Glutamatergic neuron (in vitro differentiated cells): ENCODE data around the gene NRCAM. TPM values are rescaled to one million over a fixed set of nuclear protein-coding genes. Genes with fewer than 3 reads are reported as not detected.

Experiments used
- DNase-seq: peaks from one replicate; pipeline ENCODE4 v3.0.0; 2022
- H3K27ac Mint-ChIP-seq: one replicate; pipeline ENCODE4 v1.8.0; 2020; ENCODE audit warnings: mild to moderate bottlenecking, mixed read lengths, inconsistent platforms; ENCODE audit not compliant: unreplicated experiment
- H3K27me3 Mint-ChIP-seq: one replicate; pipeline ENCODE4 v1.8.0; 2020; ENCODE audit warnings: mild to moderate bottlenecking, moderate library complexity, mixed read lengths, inconsistent platforms; ENCODE audit not compliant: unreplicated experiment
- H3K36me3 Mint-ChIP-seq: one replicate; pipeline ENCODE4 v1.8.0; 2020; ENCODE audit warnings: mild to moderate bottlenecking, mixed read lengths, inconsistent platforms; ENCODE audit not compliant: unreplicated experiment
- H3K4me1 Mint-ChIP-seq: one replicate; pipeline ENCODE4 v1.8.0; 2020; ENCODE audit warnings: mild to moderate bottlenecking, low read depth, mixed read lengths, inconsistent platforms; ENCODE audit not compliant: unreplicated experiment
- H3K4me3 Mint-ChIP-seq: one replicate; pipeline ENCODE4 v1.8.0; 2020; ENCODE audit warnings: mild to moderate bottlenecking, mixed read lengths, inconsistent platforms; ENCODE audit not compliant: unreplicated experiment
- H3K9me3 Mint-ChIP-seq: one replicate; pipeline ENCODE4 v1.8.0; 2020; ENCODE audit warnings: mild to moderate bottlenecking, moderate library complexity, mixed read lengths, inconsistent platforms; ENCODE audit not compliant: unreplicated experiment
- CTCF ChIP-seq: fragments of 200-600 bp; sonication (generic); IDR thresholded peaks from one replicate; pipeline ENCODE4 v1.5.0; 2021; ENCODE audit not compliant: partially characterized antibody, unreplicated experiment
- total RNA-seq: library from RNA; stranded (reverse); fragmentation: NEBNext Ultra II Directional; extraction: Animal tissue kit (Norgen Biotek cat#: 25700); gene quantifications from one replicate; pipeline ENCODE4 v1.2.1, GENCODE V29; 2021; ENCODE audit not compliant: unreplicated experiment

Gene NRCAM
- total RNA-seq, 1 donor from 2014 or later: 120 TPM

- no peak for TF ChIP-seq CTCF
- DNase-seq: no peak
- no peak overlapping the region for H3K4me3 Mint-ChIP-seq
- no peaks in the 10 kb centered on the region for H3K9me3 Mint-ChIP-seq
- H3K27me3 Mint-ChIP-seq: peaks cover 2% of the 10 kb centered on the region
- no peak overlapping the region for H3K27ac Mint-ChIP-seq
- peaks cover 7% of the 10 kb centered on the region for H3K36me3 Mint-ChIP-seq
- H3K4me1 Mint-ChIP-seq: peaks cover 13% of the 10 kb centered on the region
Observed at GRCh38 chr7:108376206-108376605, 80.0 kb downstream of the NRCAM start.

GRCh38 chr7:108375668-108376067 lies 80.6 kb downstream of the NRCAM start:
- peaks cover 13% of the 10 kb centered on the region for H3K4me1 Mint-ChIP-seq
- no peaks in the 10 kb centered on the region for H3K9me3 Mint-ChIP-seq
- no peak for TF ChIP-seq CTCF
- no peak for DNase-seq
- no peak overlapping the region for H3K27ac Mint-ChIP-seq
- H3K4me3 Mint-ChIP-seq: no peak overlapping the region
- H3K27me3 Mint-ChIP-seq: peaks cover 2% of the 10 kb centered on the region
- H3K36me3 Mint-ChIP-seq: peaks cover 9% of the 10 kb centered on the region

- H3K4me1 Mint-ChIP-seq: peaks cover 13% of the 10 kb centered on the region
Observed at GRCh38 chr7:108374899-108375298, 81.3 kb downstream of the NRCAM start.

GRCh38 chr7:108372618-108373017 lies 83.6 kb downstream of the NRCAM start:
- Mint-ChIP-seq H3K4me3 (no peak overlapping the region), H3K4me1 (peaks cover 15% of the 10 kb centered on the region), H3K9me3 (no peaks in the 10 kb centered on the region), H3K36me3 (peaks cover 9% of the 10 kb centered on the region), H3K27ac (no peak overlapping the region), H3K27me3 (peaks cover 2% of the 10 kb centered on the region)
- TF ChIP-seq CTCF: no peak
- no peak for DNase-seq

More at GRCh38 chr7:108374899-108375298, 81.3 kb downstream of the NRCAM start:
- no peak for TF ChIP-seq CTCF
- Mint-ChIP-seq H3K36me3 (peaks cover 9% of the 10 kb centered on the region), H3K27me3 (peaks cover 2% of the 10 kb centered on the region), H3K4me3 (no peak overlapping the region), H3K9me3 (no peaks in the 10 kb centered on the region), H3K27ac (no peak overlapping the region)
- no peak for DNase-seq

- Mint-ChIP-seq H3K4me3 (no peak overlapping the region), H3K4me1 (peaks cover 15% of the 10 kb centered on the region), H3K9me3 (no peaks in the 10 kb centered on the region), H3K27me3 (peaks cover 2% of the 10 kb centered on the region), H3K36me3 (peaks cover 9% of the 10 kb centered on the region), H3K27ac (no peak overlapping the region)
- no peak for DNase-seq
- TF ChIP-seq CTCF: no peak
Observed at GRCh38 chr7:108370616-108371015, 85.6 kb downstream of the NRCAM start.
